Mammary epithelial cell (primary cell): ENCODE measurements around the gene GNPAT.

Experiments
- EZH2 ChIP-seq: IDR thresholded peaks from 2 replicates; pipeline ENCODE4 v1.6.1; 2012; ENCODE audit warnings: low read length, inconsistent platforms, borderline replicate concordance
- TF ChIP-seq, protein P1 (sequence below), 2 donors: IDR thresholded peaks in 1 of 2; conservative IDR thresholded peaks in 1 of 2; 2 replicates each; pipeline ENCODE4 v1.5.1; 2011 to 2012; ENCODE audit warnings: inconsistent platforms in 2 of 2, low read length in 2 of 2, mild to moderate bottlenecking in 2 of 2, control low read depth in 1 of 2, low read depth in 1 of 2; ENCODE audit not compliant: insufficient read depth in 1 of 2; ENCODE audit errors: extremely low read depth in 1 of 2

DNA sequence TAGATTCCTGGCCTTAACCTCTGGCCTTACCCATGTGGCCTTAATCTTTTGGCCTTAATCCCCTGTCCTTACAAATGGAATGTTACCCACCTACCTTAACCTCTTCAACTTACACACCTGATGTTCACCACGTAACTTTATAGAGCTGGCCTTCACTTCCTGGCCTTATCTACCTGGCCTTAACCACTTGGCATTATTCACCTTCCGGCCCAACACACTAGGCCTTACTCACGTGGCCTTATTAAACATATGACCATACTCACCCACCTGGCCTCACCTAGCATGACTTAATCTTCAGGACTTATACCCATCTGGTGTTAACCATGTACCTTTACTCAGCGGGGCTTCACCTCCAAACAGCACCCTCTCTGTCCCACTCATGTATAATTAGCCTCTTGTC is 54.9 kb downstream of the GNPAT start:
- no peak for TF ChIP-seq EZH2
- TF ChIP-seq, protein P1, sequence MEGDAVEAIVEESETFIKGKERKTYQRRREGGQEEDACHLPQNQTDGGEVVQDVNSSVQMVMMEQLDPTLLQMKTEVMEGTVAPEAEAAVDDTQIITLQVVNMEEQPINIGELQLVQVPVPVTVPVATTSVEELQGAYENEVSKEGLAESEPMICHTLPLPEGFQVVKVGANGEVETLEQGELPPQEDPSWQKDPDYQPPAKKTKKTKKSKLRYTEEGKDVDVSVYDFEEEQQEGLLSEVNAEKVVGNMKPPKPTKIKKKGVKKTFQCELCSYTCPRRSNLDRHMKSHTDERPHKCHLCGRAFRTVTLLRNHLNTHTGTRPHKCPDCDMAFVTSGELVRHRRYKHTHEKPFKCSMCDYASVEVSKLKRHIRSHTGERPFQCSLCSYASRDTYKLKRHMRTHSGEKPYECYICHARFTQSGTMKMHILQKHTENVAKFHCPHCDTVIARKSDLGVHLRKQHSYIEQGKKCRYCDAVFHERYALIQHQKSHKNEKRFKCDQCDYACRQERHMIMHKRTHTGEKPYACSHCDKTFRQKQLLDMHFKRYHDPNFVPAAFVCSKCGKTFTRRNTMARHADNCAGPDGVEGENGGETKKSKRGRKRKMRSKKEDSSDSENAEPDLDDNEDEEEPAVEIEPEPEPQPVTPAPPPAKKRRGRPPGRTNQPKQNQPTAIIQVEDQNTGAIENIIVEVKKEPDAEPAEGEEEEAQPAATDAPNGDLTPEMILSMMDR (conservative IDR thresholded peaks at IDR 0.05 in 1 of 2, IDR thresholded peaks at IDR 0.05 in 1 of 2; ENCODE audit: extremely low read depth in 1 of 2, insufficient read depth in 1 of 2, low read depth in 1 of 2, low read length in 2 of 2): no peak
